ENCODE measurements around the gene ZSCAN10.
"Not testable (repeated sequence)": the region's sequence is repeated elsewhere in the genome, so short reads cannot be mapped to it uniquely, and the experiment has no call there.

Gene ZSCAN10

DNA sequence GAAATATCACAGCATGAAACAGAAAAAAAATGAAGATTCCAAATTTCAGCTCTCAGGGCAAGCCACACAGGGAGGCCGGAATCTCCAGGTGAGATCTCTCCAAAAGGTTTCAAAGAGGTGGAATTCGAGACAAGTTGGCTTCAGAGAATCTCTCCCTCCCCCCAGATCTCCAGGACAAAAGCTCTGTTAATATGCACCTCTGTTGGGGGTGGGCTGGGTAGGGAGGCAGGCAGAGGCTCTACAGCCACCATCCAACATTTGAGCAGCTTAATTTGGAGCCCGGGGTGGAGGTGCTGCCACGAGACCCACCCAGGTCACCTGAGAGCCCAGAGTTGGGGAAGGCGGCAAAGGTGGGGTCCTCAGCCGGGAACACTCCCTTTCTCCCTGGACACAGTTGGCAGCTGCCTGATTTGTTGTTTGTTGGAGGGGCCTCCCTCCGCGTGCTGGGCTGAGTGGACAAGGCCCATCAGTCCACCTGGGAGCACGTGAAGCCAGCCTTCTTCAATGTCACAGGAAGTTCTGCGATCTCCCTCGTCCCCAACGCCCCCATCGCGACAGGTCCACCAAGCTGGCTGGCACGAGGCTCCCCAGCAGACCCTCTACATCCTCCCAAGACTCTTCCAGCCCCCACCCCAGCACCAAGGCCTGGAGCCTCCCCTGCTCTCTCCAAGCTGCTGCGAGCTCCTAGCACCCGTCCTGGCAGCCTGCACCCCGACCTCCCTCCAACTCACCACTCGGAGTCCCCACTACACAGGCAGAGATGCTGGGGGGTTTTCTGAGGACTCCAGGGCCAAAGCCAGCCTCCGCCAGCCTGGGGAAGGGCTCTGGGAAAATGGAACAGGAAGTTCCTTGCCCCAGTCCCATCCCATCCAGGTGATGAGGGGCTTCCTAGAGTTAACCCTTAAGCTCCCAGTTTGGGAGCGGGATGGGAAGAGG, at the start of gene ZSCAN10:
ZSCAN10 (minus strand) TSS at position 836 of the 936 bp plus-strand sequence. CDS start 6,357 bp downstream, outside the sequence.
- no peak for DNase-seq

DNA sequence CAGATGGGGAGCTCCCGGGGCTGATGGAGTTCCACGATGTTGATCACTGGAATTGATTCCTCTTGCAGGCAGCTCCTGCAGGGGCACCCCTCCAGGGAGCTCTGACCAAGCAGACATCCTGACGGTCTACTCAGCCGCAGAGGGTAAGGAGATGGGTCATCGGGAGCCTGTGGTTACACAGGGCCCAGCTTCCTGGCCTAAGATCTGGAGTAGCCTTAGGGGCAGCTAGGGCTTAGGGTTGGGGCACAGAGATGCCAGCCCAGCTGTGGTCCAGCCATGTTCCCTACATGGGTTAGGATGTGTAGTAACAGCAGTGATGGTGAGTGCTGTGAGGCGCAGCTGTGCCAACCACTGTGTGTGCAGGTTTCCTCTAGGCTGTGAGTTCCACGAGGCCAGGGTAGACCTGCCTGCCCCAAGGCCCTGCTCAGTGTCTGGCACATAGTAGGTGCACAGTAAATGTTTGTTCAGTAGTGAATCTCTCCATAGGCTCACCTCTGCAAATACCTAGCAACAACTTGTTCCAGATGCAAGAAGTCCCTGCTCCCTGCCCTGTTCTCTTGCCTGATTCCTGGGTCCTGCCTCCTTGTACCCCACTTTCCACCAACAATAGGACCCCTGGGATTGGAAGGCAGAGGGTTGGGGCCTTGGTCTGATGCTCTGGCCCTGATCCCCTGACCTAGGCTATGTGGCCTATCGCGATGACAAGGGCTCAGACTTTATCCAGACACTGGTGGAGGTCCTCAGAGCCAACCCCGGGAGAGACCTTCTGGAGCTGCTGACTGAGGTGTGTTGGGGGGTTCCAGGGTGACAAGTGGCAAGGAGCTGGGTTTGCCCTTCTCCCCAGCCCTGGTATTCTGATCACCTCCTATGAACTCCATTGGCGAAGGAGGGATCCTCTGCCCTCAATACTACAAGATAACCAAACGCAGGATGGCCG, 49.4 kb upstream of the ZSCAN10 start:
- DNase-seq, result no peak

DNA sequence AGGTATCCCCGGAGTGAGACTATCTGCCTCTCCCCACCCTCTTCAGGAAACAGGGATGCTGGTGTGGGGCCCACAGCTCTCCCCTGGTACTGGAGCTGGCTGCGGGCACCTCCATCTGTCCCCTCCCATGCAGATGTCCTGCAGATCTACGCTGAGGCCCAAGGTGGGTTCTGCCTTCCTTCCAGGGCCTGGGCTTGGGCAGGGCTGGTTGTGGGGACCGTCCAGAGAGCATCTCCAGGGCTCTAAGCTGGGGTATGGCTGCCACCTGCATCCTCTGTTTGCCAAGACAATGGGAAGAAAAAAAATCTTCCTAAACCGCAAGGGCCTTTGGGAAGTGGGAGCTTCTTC, 48.6 kb upstream of the ZSCAN10 start:
- no peak for DNase-seq

DNA sequence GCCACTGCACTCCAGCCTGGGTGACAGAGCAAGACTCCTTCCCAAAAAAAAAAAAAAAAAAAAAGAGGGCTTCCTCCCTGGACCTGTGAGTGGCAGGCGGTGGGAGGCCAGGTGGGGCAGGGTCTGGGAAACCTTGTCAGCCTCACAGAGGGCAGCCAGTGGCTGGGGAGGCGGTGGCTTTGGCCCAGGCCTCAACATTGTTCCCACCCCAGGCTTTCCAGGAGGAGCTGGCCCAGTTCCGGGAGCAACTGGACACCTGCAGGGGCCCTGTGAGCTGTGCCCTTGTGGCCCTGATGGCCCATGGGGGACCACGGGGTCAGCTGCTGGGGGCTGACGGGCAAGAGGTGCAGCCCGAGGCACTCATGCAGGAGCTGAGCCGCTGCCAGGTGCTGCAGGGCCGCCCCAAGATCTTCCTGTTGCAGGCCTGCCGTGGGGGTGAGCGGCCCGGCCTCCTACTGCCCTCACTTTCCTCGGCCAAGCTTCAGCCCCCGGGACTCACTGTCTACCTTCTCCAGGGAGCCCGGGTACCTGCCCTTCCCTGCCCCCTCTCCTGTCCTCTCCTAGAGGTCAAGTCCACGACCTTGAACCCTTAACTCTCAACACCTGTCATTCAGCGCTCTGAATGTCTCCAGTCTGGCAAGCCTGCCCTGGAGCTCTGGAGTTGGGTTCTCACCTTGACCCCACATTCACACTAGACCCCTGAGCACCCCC, 48.1 kb upstream of the ZSCAN10 start:
- no peak for DNase-seq

DNA sequence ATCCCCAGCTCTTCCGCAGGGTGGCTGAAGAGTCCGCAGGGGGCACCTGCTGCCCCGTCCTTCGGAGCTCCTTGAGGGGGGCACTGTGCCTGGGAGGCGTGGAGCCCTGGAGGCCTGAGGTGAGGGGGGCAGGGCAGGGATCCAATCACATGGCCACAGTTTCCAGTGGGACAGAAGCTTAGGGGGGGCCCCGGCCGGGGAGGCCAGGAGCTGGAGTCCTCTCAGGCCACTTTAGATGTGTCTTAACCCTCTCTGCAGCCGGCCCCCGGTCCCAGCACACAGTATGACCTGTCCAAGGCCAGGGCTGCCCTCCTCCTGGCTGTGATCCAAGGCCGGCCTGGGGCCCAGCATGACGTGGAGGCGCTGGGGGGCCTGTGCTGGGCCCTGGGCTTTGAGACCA, 46.6 kb upstream of the ZSCAN10 start:
- no peak for DNase-seq

DNA sequence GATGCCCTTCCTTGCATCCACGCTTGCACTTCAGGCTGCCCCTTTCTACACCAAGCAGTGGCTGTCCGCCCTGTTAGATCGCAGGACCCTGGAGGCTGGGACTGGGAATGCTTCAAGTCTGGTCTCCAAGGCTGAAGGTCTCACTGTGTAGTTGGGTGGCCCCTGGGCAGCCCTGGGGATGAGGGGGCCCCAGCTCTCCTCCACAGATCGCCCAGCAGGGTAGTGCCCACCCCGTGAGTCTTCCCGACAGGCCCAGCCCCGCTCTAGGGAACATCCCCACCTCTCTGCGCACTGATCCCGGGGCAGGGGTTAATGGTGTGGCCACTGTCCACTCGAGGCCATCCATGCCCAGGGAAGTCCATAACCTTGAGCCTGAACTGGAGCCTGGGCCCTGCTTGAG, 46.1 kb upstream of the ZSCAN10 start:
- no peak for DNase-seq

DNA sequence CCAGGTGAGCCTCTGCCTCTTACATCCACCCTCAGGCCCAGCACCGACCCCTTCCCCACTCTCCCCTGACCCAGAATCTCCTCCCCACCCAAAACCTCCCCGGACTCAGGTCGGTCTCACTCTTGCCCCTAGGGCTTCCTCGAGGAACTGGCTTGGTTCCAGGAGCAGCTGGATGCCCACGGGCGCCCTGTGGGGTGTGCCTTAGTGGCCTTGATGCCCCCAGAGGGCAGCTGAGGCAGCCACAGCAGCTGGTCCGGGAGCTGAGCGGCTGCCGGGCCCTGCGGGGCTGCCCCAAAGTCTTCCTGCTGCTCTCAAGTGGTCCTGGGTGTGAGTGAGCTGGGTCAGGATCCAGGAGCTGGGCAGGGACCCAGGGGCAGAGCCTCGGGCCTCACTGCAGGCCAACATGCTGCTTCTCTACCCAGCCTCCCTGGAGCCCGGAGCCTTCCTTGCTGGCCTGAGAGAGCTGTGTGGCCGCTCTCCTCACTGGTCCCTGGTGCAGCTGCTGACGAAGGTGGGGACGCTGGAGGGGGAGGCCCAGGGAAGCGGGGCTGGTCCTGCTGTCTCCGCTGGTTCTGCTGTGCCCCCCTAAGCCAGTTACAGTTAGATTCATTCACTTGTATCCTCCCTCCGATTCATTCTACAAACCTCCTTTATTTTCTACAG, 45.4 kb upstream of the ZSCAN10 start:
- no peak for DNase-seq

DNA sequence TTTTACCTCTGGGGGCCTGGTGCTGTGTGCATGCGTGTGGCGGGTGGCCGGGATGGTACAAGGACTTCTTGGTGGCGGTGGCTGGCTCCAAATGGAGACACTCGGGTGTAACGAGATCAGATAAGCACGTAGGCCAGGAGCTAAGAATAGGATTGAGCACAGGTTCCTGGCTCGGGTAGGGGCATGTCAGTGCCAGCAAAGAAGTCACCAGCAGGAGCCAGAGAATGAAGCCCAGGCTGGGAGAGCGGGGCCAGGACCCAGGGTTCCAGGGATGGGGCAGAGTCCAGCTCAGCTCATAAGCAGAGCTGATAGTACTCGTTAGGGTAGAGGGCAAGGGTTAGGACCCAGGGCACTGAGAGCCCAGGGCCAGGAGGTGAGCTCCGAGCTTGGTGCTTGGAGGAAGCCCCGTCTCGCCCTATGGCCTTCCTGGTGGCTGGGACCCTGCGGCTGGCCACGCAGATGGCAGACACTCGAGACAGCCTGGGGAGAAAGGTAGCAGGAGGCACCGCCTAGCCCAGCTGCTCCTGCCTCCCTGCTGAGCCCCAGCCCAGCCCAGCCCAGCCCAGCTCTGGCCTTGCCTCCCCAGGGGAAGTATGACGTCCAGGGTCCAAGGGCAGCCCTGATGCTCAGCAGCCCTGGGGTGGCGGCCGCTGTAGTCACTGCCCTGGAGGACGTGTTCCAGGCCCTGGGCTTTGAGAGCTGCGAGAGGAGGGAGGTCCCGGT, 44.7 kb upstream of the ZSCAN10 start:
- DNase-seq, result no peak

DNA sequence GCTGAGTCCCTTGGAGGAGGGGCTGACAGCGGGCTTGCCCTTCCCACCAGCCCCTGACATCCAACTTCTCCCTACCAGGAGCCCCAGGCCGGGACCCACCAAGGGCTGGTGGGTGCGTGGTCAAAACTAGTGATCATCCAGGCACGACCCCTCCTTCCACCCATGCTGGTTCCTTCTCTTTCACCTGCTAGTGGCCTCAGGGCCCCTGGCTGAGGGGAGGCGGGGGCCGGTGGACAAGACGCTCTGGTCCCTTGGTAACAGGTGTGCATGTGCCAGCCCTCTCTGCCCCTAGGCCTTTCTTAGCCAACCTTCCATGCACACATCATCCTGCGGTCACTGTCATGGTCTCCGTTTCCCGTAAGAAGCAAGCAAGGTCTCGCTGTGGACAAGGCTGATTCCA, 44.1 kb upstream of the ZSCAN10 start:
- no peak for DNase-seq

DNA sequence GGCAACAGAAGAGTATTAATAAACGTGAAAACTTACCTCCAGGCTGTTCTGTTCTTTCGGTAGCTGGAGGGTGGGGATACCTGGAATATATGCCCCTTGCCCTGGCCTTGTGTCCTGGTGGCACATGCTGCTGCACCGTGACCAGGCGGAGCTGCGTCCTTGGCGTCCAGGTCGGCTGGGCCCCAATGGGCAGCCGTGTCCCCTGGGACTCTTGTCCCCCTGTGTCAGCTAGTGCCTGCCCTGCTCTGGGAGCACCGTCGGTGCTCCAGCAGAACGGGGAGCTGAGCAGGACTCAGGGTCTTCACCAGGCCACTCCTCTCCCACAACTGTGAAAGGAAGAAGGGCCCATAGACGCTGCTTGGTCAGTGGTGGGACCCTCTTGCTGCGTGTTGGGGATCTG, 43.7 kb upstream of the ZSCAN10 start:
- DNase-seq, result no peak

DNA sequence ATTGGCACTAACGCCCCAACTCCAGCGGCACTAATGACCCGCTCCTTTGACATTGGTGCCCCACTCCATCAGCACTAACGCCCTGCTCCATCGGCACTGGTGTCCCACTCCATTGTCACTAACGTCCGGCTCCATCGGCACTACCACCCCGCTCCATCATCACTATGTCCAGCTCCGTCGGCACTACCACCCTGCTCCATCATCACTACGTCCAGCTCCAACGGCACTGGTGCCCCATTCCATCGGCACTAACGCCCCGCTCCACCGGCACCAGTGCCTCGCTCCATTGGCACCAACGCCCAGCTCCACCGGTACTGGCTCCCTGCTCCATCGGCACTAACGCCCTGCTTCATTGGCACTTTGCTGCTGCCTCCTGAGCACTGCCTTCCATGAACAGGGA, 43.2 kb upstream of the ZSCAN10 start:
- no peak for DNase-seq

DNA sequence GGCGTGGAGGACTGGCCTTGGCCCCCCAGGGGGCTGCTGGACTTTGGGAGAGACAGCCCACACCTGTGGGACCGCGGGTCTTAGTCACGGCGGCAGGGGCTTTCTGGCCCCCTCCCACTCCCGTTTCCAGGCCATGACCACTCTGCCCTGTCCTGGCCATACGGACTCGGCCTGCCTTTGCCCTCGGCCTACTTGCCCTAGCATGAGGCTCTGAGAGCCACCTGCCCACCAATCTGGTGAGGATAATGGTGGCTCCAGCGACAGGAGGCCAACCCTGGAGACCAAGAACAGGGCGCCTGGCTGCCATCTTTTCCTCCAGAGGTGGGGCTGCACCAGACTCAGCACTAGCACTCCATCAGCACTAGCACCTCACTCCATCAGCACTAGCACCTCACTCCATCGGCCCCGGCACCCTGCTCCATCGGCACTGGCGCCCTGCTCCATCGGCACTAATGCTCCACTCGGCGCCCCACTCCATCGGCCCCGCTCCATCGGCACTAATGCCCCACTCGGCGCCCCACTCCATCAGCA, 42.8 kb upstream of the ZSCAN10 start:
- DNase-seq, result no peak

DNA sequence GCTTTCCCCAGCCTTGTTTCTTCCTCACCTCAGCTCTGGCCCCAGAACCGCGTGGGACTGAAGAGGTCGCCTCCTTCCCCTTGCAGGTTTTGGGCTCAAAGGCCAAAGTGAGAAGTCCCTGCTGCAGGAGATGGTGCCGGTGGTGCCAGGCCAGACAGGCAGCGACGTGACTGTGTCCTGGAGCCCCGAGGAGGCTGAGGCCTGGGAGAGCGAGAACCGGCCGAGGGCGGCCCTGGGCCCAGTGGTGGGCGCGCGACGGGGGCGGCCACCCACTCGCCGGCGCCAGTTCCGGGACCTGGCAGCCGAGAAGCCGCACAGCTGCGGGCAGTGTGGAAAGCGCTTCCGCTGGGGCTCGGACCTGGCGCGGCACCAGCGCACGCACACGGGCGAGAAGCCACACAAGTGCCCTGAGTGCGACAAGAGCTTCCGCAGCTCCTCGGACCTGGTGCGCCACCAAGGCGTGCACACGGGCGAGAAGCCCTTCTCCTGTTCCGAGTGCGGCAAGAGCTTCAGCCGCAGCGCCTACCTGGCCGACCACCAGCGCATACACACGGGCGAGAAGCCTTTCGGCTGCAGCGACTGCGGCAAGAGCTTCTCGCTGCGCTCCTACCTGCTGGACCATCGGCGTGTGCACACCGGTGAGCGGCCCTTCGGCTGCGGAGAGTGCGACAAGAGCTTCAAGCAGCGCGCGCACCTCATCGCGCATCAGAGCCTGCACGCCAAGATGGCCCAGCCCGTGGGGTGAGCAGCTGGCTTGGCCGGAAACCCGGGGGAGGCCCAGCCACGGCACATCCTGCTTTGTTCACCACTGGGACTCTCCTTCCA, 41.7 kb upstream of the ZSCAN10 start:
- no peak for DNase-seq

DNA sequence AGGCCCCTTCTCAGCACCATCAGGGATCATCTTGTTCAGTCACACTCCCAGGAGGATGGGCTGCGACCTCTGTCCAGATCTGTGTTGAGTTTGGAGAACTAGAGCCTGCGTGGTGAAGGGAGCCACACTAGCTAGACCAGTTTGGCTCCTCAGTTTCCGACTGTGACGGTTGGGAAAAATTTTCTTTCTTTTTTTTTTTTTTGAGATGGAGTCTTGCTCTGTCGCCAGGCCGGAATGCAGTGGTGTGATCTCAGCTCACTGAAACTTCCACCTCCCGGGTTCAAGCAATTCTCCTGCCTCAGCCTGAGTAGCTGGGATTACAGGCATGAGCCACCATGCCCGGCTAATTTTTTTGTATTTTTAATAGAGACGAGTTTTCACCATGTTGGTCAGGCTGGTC, 40.5 kb upstream of the ZSCAN10 start:
- not testable (repeated sequence) for DNase-seq

DNA sequence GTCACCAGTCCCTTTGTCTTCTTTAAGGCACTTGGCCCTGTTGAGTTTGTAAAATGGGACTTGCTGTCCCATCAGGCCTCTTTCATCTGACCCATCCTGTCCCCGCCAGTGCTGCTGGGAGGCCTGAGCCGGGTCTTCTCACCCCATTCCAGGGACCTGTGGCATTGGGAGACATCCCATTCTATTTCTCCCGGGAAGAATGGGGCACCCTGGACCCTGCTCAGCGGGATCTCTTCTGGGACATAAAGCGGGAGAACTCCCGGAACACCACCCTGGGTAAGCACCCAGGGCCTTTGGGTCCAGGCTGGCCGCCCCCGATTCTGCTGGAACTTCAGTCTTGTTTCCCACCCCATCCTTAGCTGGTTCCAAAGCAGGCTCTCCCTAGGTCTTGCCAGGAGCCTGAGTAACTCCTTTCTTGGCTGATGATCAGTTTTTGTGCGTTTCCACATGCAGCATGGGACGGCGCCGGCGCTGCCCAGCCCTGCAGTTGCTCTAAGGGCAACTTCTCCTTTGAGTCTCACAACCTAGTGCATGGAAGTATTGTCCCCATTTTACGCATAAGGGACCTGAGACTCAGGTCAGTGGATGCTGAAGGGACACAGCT, 39.8 kb upstream of the ZSCAN10 start:
- no peak for DNase-seq

DNA sequence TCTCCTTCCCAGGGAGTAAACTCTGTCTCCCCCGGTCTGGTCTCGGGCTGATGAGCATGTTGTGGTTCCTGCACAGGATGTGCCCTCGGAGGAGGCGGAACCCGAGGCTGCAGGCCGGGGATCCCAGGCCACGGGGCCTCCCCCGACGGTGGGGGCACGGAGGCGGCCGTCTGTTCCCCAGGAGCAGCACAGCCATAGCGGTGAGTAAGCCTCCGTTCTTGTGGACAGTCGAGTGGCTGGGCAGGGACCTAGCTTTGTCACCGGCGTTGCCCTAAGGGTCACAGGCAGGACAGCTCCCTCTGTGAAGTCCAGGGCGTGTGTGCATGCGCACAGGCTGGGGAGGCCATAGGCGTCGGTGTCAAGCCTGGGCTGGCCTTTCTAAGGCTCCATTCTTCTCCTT, 39.2 kb upstream of the ZSCAN10 start:
- DNase-seq, result no peak

DNA sequence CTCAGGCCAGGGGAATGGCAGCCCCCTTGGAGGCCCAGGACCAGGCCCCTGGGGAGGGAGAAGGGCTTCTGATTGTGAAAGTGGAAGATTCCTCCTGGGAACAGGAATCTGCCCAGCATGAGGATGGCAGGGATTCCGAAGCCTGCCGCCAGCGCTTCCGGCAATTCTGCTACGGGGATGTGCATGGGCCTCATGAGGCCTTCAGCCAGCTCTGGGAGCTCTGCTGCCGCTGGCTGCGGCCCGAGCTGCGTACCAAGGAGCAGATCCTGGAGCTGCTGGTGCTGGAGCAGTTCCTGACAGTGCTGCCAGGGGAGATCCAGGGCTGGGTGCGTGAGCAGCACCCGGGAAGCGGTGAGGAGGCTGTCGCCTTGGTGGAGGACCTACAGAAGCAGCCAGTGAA, 38.2 kb upstream of the ZSCAN10 start:
- no peak for DNase-seq

DNA sequence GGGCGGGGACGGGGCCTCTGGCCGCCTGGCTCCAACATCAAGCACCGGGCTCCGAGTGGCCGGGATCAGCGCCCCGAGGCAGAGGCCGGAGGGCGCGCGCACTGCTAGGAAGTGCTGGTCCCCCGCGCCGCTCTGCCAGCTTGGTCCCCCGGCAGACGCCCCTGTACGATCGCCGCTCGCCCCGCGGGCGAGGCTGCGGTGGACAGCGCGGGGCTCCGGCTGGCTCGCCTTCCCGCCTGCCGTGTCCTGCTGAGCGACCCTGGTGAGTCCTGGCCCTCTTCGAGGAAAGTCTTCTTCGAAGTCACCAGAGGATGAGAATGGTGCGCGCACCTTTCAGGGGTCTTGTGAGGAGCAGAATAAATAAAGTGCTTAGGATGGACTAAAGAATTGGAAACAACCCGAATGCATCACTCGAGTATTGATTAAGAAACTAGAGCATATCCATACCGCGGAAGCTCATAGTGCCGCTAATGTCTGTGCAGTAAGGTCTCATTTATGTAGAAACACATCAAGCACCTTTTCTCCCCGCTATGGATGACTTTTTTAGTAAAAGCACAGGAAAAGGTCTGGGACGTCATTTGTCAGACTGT, 36.1 kb upstream of the ZSCAN10 start:
- no peak for DNase-seq

DNA sequence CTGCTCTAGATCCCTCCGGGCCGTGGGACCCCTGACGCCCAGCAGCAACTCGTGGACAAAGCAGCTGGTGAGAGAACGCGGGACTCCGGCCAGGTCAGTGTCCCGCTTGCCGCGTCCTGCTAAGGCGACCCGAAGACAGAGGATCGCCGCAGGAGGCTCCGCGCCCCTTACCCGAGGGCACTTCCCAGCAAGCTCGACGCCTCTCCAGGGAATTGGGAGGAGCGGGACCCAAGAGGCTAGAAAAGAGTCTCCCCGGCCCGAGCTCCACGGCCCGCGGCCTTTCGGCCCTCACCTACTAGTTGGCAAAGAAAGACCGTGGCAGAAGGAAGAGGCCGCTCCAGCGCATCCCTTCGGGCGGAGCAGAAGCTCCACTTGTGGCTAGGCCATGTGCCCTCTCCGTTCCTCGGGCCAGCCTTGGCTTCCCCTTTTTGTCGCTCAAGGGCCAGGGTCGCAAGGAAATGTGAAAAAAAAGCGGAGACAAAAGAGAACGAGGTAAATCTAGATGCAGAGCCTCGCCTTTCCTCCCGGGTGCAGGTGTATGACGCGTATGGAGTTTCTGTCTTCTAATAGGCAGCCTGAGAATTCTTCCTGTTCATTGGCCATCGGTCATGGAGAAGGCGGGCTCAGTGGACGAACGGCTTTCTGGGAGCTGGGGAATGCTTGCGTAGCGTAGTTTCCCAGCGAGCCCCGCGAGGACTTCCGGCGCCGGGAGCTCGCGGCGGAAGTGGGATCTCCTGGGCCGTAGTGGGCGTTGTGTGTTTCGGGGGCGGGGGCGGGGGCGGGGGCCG, 35.4 kb upstream of the ZSCAN10 start, which contains the start of gene ZNF213:
ZNF213 (plus strand) TSS at position 692 of the 788 bp plus-strand sequence. CDS start 2,252 bp downstream, outside the sequence.
- no peak for DNase-seq
